ENCODE data around the gene TFIP11.

Gene TFIP11

GRCh38 chr22:26447584-26448329, 64.5 kb downstream of the TFIP11 start:
- no peak for DNase-seq (ENCODE audit: low read depth)

DNA sequence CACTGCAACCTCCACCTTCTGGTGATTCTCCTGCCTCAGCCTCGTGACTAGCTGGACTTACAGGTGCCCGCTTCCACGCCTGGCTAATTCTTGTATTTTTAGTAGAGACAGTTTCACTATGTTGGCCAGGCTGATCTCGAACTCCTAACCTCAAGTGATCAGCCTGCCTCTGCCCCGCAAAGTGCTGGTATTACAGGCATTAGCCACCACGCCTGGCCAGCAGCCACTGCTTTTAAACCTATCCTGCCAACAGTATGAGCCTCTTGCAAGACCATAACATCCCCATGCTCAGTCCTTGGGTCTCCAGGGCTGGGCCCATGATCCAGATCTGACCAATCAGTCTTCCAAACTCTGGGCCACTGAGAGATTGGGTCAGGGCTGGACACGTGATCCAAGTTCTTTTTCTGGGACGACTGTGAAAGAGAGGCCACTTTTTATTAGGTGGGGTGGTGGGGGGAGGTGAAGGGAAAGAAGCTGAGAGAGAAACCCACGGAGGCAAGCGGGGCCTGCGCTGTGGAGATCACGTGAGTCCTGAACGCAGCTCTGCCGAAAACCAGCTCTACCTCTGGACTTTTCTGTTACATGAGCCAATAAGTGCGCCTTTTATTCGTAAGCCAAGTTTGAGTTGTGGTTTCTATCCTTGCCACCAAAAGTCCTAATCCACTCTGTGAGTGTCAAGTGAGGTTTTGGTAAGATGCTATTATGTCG, 65.3 kb downstream of the TFIP11 start:
- DNase-seq (ENCODE audit: low read depth): no peak

- no peak for DNase-seq (ENCODE audit: low read depth)
These were observed 66.5 kb downstream of the TFIP11 start for GRCh38 chr22:26445577-26446275.

- DNase-seq (ENCODE audit: low read depth): no peak
These were observed 67.5 kb downstream of the TFIP11 start for GRCh38 chr22:26444777-26445176.

DNA sequence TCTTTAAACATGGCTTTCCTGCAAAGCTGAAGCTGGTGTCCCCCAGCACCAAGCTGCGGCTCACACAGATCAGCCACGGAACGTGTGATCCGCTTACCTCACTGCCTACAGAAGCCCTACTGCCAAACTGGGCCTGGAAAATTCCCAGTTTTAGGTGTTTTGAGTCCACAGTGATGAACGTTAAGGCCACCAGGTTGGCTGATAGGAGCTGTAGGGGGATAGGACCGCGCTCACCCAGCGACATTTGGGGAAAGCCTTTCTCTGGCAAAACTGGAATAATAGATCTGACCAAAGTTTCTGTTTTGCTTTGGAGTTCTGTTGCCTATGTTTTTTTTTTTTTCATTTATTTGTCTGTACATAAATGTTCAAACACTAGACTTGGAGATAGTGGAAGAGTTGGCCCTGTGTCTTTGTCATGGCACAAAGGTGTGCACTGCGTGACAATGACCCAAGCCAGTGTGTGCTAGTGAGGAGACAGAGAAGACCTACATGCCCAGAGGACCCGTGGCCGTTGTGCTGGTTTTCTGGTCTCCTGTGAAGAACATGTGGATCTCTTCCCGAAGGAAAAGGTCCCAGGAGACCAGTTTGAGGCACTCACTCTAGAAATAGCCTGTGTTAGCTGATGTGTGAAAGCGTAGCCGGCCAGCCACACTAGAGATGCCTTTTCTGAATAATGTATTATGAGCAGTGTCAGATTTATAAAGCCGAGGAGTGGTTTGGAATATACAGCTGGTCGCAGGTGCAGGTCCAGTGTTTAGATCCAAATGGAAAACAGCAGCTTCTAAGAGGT, 68.2 kb downstream of the TFIP11 start:
- DNase-seq (ENCODE audit: low read depth): no peak

DNA sequence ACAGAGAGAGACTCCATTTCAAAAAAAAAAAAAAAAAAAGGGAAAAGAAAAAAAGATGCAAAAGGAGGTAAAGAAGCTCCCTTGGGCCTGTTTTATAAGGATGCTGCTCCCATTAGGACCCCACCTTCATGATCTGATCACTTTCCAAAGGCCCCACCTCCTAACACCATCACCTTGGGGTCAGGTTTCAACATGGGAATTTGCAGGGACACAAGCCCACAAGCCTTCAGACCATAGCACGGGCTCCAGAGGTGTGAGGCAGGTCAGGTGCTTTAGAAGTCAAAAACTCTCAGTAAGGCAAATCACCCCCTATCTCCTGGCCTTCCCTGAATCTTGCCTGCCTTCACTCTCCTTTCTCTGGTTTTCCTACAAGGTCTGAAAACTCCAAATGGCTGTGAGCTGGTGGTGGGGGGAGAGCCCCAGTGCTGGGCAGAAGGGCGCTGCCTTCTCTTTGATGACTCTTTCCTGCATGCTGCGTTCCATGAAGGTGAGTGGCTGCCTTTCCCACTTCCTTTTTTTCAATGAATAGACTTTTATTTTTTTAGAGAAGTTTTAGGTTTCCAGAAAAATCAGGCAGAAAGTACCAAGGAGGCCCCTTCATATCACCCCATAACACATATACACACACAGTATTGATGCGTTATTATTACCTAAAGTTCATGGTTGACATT, 70.1 kb downstream of the TFIP11 start:
- DNase-seq (ENCODE audit: low read depth): no peak
